SU-DHL-6 (cell line): ENCODE data around the gene NOD1.
"Not testable (repeated sequence)": the region's sequence is repeated elsewhere in the genome, so short reads cannot be mapped to it uniquely, and the experiment has no call there.

Experiments used
- H2AFZ ChIP-seq: fragments of 200-600 bp; sonication (generic); 2 replicates; pipeline ENCODE4 v1.6.1; 2014; ENCODE audit warnings: low read depth, mild to moderate bottlenecking, moderate library complexity, mixed read lengths, antibody characterized with exemption, low read length; ENCODE audit not compliant: severe bottlenecking
- H3F3A ChIP-seq: fragments of 200-600 bp; shearing (Covaris generic); 2 replicates; pipeline ENCODE4 v1.6.0; 2016; ENCODE audit warnings: antibody characterized with exemption, mild to moderate bottlenecking; ENCODE audit not compliant: insufficient read depth
- H3K27ac ChIP-seq: fragments of 200-600 bp; sonication (generic); 2 replicates; pipeline ENCODE4 v1.5.1; 2016; ENCODE audit warnings: low read depth, mild to moderate bottlenecking, low read length, moderate library complexity, mixed read lengths
- H3K27me3 ChIP-seq: fragments of 200-600 bp; sonication (generic), shearing (Covaris generic); 2 replicates; pipeline ENCODE4 v1.6.0; 2014; ENCODE audit warnings: mild to moderate bottlenecking, low read length
- H3K36me3 ChIP-seq: fragments of 200-600 bp; sonication (generic); 2 replicates; pipeline ENCODE4 v1.6.1; 2014; ENCODE audit warnings: mild to moderate bottlenecking, low read length, mixed read lengths
- H3K4me2 ChIP-seq: fragments of 300-600, 200-600 bp; shearing (Covaris generic), sonication (generic); 2 replicates; pipeline ENCODE4 v1.6.0; 2014; ENCODE audit warnings: low read length, low read depth, mild to moderate bottlenecking; ENCODE audit not compliant: poor library complexity, severe bottlenecking
- H3K4me3 ChIP-seq: fragments of 200-600 bp; sonication (generic); 2 replicates; pipeline ENCODE4 v1.5.1; 2014; ENCODE audit warnings: antibody characterized with exemption, low read length, mild to moderate bottlenecking, mixed read lengths; ENCODE audit not compliant: insufficient read depth, poor library complexity, severe bottlenecking
- H3K79me2 ChIP-seq: fragments of 200-600 bp; sonication (generic); 2 replicates; pipeline ENCODE4 v1.6.1; 2014; ENCODE audit warnings: mild to moderate bottlenecking, low read length, moderate library complexity; ENCODE audit not compliant: insufficient read depth
- H3K9ac ChIP-seq: fragments of 200-600 bp; sonication (generic); 2 replicates; pipeline ENCODE4 v1.7.0; 2014; ENCODE audit warnings: mild to moderate bottlenecking, low read length
- H3K9me2 ChIP-seq: fragments of 200-600 bp; sonication (generic); replicated peaks from 2 replicates; pipeline ENCODE4 v1.6.1; 2014; ENCODE audit warnings: low read length; ENCODE audit not compliant: insufficient read depth
- H3K9me3 ChIP-seq: fragments of 200-600 bp; sonication (generic); 2 replicates; pipeline ENCODE4 v1.6.1; 2014; ENCODE audit warnings: low read length, mixed read lengths; ENCODE audit not compliant: insufficient read depth
- H4K20me1 ChIP-seq: fragments of 200-600 bp; sonication (generic); 2 replicates; pipeline ENCODE4 v1.6.1; 2014; ENCODE audit warnings: low read depth, mild to moderate bottlenecking, antibody characterized with exemption, low read length, moderate library complexity, mixed read lengths
- CTCF ChIP-seq: fragments of 200-600 bp; sonication (generic); IDR thresholded peaks from one replicate; pipeline ENCODE4 v1.5.1; 2017; ENCODE audit warnings: antibody characterized with exemption, mild to moderate bottlenecking, low read length, moderate library complexity; ENCODE audit not compliant: insufficient read depth, poor library complexity, severe bottlenecking
- EZH2phosphoT487 ChIP-seq: fragments of 200-600 bp; sonication (generic), shearing (Covaris generic); conservative IDR thresholded peaks from 2 replicates; pipeline ENCODE4 v1.6.1; 2018; ENCODE audit warnings: mild to moderate bottlenecking, antibody characterized with exemption, low read length, moderate library complexity, mixed read lengths

The NOD1 gene

DNA sequence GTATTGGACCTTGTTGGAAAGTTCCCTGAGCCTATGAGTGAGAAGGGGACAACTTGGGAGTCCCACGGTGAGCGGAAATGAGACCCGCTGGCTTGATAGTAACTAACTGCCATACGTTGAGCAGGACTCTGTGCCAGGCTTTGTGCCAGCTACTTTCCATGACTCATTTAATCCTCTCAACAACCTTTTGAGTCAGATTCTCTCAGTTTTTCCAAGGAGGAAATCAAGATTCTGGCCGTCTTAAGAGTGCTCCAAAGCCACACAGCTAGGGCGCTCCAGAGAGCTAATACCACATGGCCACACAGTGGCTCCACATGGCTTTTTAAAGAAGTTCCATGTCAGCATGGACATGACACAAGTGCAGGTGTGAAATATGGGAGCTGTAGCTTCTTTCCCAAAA, 55.7 kb downstream of the NOD1 start:
- TF ChIP-seq CTCF, result no peak
- no peak for TF ChIP-seq EZH2phosphoT487
- no peaks in the 10 kb centered on the region for H4K20me1 ChIP-seq
- H3K36me3 ChIP-seq, result no peaks in the 10 kb centered on the region
- no peaks in the 10 kb centered on the region for H3K27me3 ChIP-seq
- H3F3A ChIP-seq, result no peaks in the 10 kb centered on the region
- H3K79me2 ChIP-seq, result no peaks in the 10 kb centered on the region
- H3K4me2 ChIP-seq, result no peak overlapping the region
- H3K9me3 ChIP-seq, result no peaks in the 10 kb centered on the region
- no peak overlapping the region for H3K4me3 ChIP-seq
- H2AFZ ChIP-seq, result no peak overlapping the region
- H3K9me2 ChIP-seq, result no peaks in the 10 kb centered on the region
- H3K9ac ChIP-seq, result no peak overlapping the region
- H3K27ac ChIP-seq, result no peak overlapping the region

GRCh38 chr7:30421647-30422196, 56.9 kb downstream of the NOD1 start:
- TF ChIP-seq EZH2phosphoT487, result no peak
- no peak for TF ChIP-seq CTCF
- Histone ChIP-seq H3K4me3 (no peak overlapping the region), H3K9me3 (no peaks in the 10 kb centered on the region), H3K27me3 (no peaks in the 10 kb centered on the region), H3K36me3 (no peaks in the 10 kb centered on the region), H3F3A (no peaks in the 10 kb centered on the region), H3K9ac (no peak overlapping the region), H4K20me1 (no peaks in the 10 kb centered on the region), H3K9me2 (no peaks in the 10 kb centered on the region), H3K27ac (no peak overlapping the region), H3K79me2 (no peaks in the 10 kb centered on the region), H2AFZ (no peak overlapping the region), H3K4me2 (no peak overlapping the region)

GRCh38 chr7:30420662-30421061, 57.9 kb downstream of the NOD1 start:
- Histone ChIP-seq H3F3A (no peaks in the 10 kb centered on the region), H3K9ac (no peak overlapping the region), H3K4me2 (no peak overlapping the region), H3K9me3 (no peaks in the 10 kb centered on the region), H3K27me3 (no peaks in the 10 kb centered on the region), H3K79me2 (no peaks in the 10 kb centered on the region), H3K36me3 (no peaks in the 10 kb centered on the region), H3K27ac (no peak overlapping the region), H3K4me3 (no peak overlapping the region), H3K9me2 (no peaks in the 10 kb centered on the region), H4K20me1 (no peaks in the 10 kb centered on the region), H2AFZ (no peak overlapping the region)
- no peak for TF ChIP-seq CTCF
- TF ChIP-seq EZH2phosphoT487, result no peak

GRCh38 chr7:30420080-30420479, 58.5 kb downstream of the NOD1 start:
- not testable (repeated sequence) for H3F3A ChIP-seq, H3K9me2 ChIP-seq, H3K4me2 ChIP-seq, H3K27ac ChIP-seq, H3K27me3 ChIP-seq, H3K36me3 ChIP-seq, H2AFZ ChIP-seq, H3K4me3 ChIP-seq, H3K9ac ChIP-seq, H3K9me3 ChIP-seq, H4K20me1 ChIP-seq, H3K79me2 ChIP-seq
